Osteoblast (primary cell): Measurements from ENCODE around the gene ATL2. TPM values are rescaled to one million over a fixed set of nuclear protein-coding genes. Genes with fewer than 3 reads are reported as not detected.

Source experiments
- DNase-seq: peaks from one replicate; pipeline ENCODE4 v3.0.0; 2011; ENCODE audit warnings: low spot score, mixed read lengths; ENCODE audit not compliant: insufficient read length; ENCODE audit errors: missing footprints
- H2AFZ ChIP-seq: 2 replicates; pipeline ENCODE4 v1.6.0; 2011; ENCODE audit warnings: mild to moderate bottlenecking, low read length
- H3K27ac ChIP-seq: 2 replicates; pipeline ENCODE4 v1.5.1; 2011; ENCODE audit warnings: mild to moderate bottlenecking, low read depth, low read length, moderate library complexity
- H3K27me3 ChIP-seq: 2 replicates; pipeline ENCODE4 v1.6.0; 2012; ENCODE audit warnings: mild to moderate bottlenecking, control low read depth, inconsistent platforms, low read length, moderate library complexity; ENCODE audit not compliant: insufficient read depth
- H3K36me3 ChIP-seq: 2 replicates; pipeline ENCODE4 v1.5.1; 2011; ENCODE audit warnings: mild to moderate bottlenecking, low read length, control low read depth, moderate library complexity; ENCODE audit not compliant: insufficient read depth
- H3K4me1 ChIP-seq: 2 replicates; pipeline ENCODE4 v1.5.1; 2011; ENCODE audit warnings: mild to moderate bottlenecking, low read length, control low read depth, moderate library complexity; ENCODE audit not compliant: insufficient read depth
- H3K4me2 ChIP-seq: 2 replicates; pipeline ENCODE4 v1.6.0; 2011; ENCODE audit warnings: mild to moderate bottlenecking, low read length; ENCODE audit not compliant: insufficient read depth
- H3K4me3 ChIP-seq: fragments of 200-600 bp; sonication (generic); 3 replicates; pipeline ENCODE4 v1.5.1; 2012; ENCODE audit warnings: mild to moderate bottlenecking, low read length, inconsistent platforms; ENCODE audit not compliant: insufficient read depth
- H3K79me2 ChIP-seq: 2 replicates; pipeline ENCODE4 v1.6.0; 2012; ENCODE audit warnings: mild to moderate bottlenecking, low read length, control low read depth, inconsistent platforms; ENCODE audit not compliant: insufficient read depth
- H3K9me3 ChIP-seq: 2 replicates; pipeline ENCODE4 v1.5.1; 2011; ENCODE audit warnings: low read depth, low read length, control low read depth
- H4K20me1 ChIP-seq: 2 replicates; pipeline ENCODE4 v1.6.0; 2012; ENCODE audit warnings: mild to moderate bottlenecking, low read length, control low read depth; ENCODE audit not compliant: insufficient read depth
- total RNA-seq: library from RNA; depleted of rRNA; stranded (reverse); fragments of >200 nt; gene quantifications from 2 replicates; pipeline ENCODE4 v1.2.3, GENCODE V29; 2012
- TF ChIP-seq, protein P1 (sequence below): IDR thresholded peaks from 2 replicates; pipeline ENCODE4 v1.5.1; 2011; ENCODE audit warnings: mild to moderate bottlenecking, low read depth, low read length, moderate library complexity; ENCODE audit errors: extremely low read depth

ATL2 gene
- total RNA-seq, 1 donor, result 64.4 TPM

DNA sequence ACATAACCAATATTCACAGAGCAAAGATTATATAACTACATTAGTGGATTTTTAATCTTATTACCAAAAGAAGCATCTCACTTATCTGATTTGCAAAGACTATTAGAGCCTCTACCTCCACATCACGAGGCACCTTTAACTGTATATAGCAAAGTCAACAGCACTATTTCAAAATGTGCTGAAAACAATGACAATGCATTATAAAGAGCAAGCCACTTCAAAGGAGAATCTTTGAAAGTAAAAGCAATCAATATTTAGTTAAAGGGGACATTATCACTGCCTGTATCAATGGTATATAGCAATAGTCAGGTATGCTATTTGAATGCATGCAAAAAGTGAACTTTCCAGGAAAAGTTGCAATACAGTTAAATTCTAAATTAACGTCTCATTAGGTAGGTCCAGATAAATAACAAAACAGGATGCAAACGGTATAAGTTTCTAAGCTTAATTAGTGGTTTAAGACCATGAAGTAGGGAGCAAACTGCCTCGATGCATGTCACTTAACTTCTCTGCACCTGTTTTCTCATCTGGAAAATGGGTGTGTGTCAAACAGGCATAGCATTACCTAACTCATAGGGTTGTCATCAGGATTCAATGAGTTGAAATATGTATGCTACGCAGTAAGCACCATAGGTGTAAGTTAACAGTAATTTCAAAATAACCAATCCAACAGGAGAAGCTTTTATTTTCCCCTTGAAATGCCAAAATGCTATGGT lies 31.6 kb downstream of the ATL2 start:
- H2AFZ ChIP-seq, result no peak overlapping the region
- H3K36me3 ChIP-seq, result peaks cover 21% of the 10 kb centered on the region
- peaks cover 55% of the 10 kb centered on the region for H3K79me2 ChIP-seq
- no peak overlapping the region for H3K4me3 ChIP-seq
- TF ChIP-seq, protein P1, sequence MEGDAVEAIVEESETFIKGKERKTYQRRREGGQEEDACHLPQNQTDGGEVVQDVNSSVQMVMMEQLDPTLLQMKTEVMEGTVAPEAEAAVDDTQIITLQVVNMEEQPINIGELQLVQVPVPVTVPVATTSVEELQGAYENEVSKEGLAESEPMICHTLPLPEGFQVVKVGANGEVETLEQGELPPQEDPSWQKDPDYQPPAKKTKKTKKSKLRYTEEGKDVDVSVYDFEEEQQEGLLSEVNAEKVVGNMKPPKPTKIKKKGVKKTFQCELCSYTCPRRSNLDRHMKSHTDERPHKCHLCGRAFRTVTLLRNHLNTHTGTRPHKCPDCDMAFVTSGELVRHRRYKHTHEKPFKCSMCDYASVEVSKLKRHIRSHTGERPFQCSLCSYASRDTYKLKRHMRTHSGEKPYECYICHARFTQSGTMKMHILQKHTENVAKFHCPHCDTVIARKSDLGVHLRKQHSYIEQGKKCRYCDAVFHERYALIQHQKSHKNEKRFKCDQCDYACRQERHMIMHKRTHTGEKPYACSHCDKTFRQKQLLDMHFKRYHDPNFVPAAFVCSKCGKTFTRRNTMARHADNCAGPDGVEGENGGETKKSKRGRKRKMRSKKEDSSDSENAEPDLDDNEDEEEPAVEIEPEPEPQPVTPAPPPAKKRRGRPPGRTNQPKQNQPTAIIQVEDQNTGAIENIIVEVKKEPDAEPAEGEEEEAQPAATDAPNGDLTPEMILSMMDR, result no peak
- H3K4me2 ChIP-seq, result no peak overlapping the region
- no peak for DNase-seq
- H3K27ac ChIP-seq, result no peak overlapping the region
- peaks cover 9% of the 10 kb centered on the region for H4K20me1 ChIP-seq
- H3K9me3 ChIP-seq, result no peaks in the 10 kb centered on the region
- no peaks in the 10 kb centered on the region for H3K27me3 ChIP-seq
- no peaks in the 10 kb centered on the region for H3K4me1 ChIP-seq

DNA sequence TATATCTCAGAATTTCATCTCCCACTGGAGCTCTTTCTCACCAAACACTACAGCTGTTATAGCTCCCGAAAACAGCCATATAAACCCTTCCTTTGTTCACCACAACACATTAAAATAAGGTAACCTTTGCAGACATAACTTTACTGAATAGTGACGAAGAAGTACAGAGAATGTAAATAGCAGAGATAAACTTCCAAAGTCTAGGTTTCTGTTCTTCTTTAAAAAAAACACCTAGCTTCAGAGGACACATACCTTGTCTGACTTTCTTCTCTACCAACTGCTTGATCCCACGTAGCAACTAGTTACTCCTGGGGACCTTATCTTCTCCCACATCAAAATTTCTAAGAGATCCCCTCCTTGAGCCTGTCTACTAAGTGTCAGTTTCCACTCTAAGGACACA lies 32.3 kb downstream of the ATL2 start:
- H3K4me3 ChIP-seq, result no peak overlapping the region
- no peaks in the 10 kb centered on the region for H3K4me1 ChIP-seq
- TF ChIP-seq, protein P1, result no peak
- H4K20me1 ChIP-seq, result peaks cover 9% of the 10 kb centered on the region
- H3K4me2 ChIP-seq, result no peak overlapping the region
- H3K36me3 ChIP-seq, result peaks cover 24% of the 10 kb centered on the region
- no peaks in the 10 kb centered on the region for H3K9me3 ChIP-seq
- H3K27me3 ChIP-seq, result no peaks in the 10 kb centered on the region
- DNase-seq, result no peak
- no peak overlapping the region for H3K27ac ChIP-seq
- peaks cover 48% of the 10 kb centered on the region for H3K79me2 ChIP-seq
- no peak overlapping the region for H2AFZ ChIP-seq

DNA sequence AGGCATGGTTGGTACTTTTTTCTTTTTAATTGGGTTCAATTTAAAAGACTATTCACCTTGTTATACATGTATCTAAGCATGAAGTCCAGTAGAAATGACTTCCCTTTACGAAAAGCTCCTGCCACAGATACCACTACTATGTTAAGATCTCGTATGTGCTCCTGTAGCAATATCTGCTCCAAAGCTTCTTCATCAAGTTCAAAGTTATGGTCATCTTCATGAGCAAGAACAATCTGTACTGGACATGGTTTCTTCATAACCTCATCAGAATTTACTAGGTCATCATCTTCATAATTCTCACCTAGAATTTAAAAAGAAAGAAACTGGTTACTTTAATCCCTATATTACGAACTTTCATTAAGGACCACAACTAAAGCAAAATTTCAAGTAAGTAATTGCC lies 33.9 kb downstream of the ATL2 start:
- DNase-seq, result no peak
- Histone ChIP-seq H3K79me2 (peaks cover 43% of the 10 kb centered on the region), H3K4me1 (no peaks in the 10 kb centered on the region), H3K9me3 (no peaks in the 10 kb centered on the region), H3K27me3 (no peaks in the 10 kb centered on the region), H3K36me3 (peaks cover 24% of the 10 kb centered on the region), H3K4me3 (no peak overlapping the region), H4K20me1 (peaks cover 9% of the 10 kb centered on the region), H2AFZ (no peak overlapping the region), H3K27ac (no peak overlapping the region), H3K4me2 (no peak overlapping the region)
- TF ChIP-seq, protein P1, result no peak

- H3K4me2 ChIP-seq, result no peak overlapping the region
- H3K27me3 ChIP-seq, result no peaks in the 10 kb centered on the region
- TF ChIP-seq, protein P1, result no peak
- H3K9me3 ChIP-seq, result no peaks in the 10 kb centered on the region
- H3K27ac ChIP-seq, result no peak overlapping the region
- H3K36me3 ChIP-seq, result peaks cover 19% of the 10 kb centered on the region
- H3K4me1 ChIP-seq, result no peaks in the 10 kb centered on the region
- no peak overlapping the region for H2AFZ ChIP-seq
- H4K20me1 ChIP-seq, result no peaks in the 10 kb centered on the region
- H3K4me3 ChIP-seq, result no peak overlapping the region
- peaks cover 6% of the 10 kb centered on the region for H3K79me2 ChIP-seq
- no peak for DNase-seq
These were observed 40.5 kb downstream of the ATL2 start for GRCh38 chr2:38336621-38337020.
